Stimulated activated CD4-positive, alpha-beta T cell treated with anti-CD3 and anti-CD28 coated beads, Interleukin-12 subunit alpha, Interleukin-12 subunit beta, amount 100 ng/mL, for 48 hours (primary cell): ENCODE measurements around the gene CPA3.

Experiments used
- DNase-seq, 3 donors: peaks; one replicate each; pipeline ENCODE4 v3.0.0-alpha.2; 2020; ENCODE audit warnings: low read depth in 2 of 3, low spot score in 1 of 3

The CPA3 gene

DNA sequence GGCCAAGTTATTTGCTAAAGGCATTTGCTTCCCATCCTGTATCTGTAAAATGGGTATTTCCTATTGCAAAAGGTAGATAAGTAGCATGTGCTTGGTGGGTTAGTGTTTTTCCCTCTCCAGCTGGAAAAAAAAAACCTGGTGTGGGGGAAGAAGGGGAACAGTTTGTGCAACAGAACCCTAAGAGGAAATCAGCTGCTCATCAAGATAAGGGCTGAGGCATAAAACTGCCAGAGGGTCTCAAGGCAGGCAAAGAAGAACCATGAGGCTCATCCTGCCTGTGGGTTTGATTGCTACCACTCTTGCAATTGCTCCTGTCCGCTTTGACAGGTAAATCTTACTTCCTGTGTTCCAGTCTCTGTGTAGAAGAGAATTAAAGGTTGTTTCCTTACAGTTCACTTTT is at the start of gene CPA3:
Gene CPA3, plus strand, starts transcription at position 248 of the 400 bp plus-strand sequence. Its CDS starts 12 bp downstream, at position 260.
- no peak for DNase-seq

GRCh38 chr3:148815316-148816110 is 49.6 kb upstream of the CPA3 start:
- DNase-seq, result no peak

DNA sequence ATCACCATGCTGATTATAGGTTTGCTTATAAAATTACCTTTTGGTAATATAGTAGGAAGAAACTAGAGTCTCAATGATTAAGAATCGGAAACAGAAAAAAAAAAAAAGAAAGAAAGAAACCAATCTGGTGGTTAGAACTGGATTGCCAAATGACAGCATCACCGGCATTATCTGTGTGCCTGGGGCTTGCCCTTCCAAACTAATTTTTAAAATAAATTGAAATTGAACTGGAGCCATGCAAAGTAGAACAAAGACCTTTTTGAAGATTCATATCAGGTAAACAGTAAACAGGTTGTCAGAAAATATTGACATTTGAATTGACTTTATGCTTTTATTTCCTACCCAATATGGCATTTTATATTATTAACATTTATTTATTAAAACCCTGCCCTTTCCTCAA is 48.7 kb upstream of the CPA3 start:
- DNase-seq, result no peak

- no peak for DNase-seq
Observed at GRCh38 chr3:148816981-148817525, 48.0 kb upstream of the CPA3 start.

DNA sequence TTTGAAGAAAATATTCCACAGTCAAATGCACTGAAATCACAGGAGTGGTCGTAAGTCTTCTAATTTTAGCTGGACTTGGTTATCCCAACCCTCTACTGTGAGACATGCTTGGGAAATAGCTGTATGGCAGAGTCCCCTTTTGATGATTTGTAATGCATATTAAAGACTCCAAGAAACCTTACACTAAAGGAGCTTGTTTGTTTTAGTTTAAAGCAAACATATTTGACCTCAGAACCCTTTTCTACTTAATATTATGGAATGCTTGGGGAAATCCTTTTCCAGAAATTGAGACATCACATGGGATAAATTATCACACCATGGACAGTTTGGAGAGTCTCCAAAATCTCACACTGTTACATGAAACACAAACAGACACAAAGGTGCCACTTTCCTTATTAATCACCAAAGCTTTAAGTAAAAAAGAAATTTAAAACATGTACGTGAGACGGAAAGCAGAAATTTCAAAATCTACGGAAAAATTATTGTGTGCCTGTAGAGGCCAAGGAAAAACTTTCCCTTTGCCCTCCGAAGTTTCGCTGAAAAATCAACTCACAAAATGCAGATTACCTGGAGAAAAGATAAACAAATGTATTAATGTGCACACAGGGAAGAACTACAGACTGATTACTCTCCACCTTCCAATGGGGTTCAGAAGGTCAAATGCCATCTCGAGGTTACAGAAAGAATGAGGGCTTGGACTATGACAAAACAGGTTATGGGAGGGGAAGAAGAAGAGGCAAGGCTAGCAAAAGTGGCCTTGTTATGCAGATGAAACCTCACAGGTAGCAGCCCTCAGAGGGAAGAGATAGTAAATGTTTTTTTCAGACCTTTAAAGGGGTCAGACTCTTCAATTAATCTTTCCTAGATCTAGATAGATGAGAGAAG is 44.5 kb upstream of the CPA3 start:
- no peak for DNase-seq

GRCh38 chr3:148823026-148823425 is 42.1 kb upstream of the CPA3 start:
- no peak for DNase-seq

- no peak for DNase-seq
Observed at GRCh38 chr3:148825476-148825875, 39.6 kb upstream of the CPA3 start.

- no peak for DNase-seq
Observed at GRCh38 chr3:148827585-148827984, 37.5 kb upstream of the CPA3 start, which contains the start of gene CPB1. Gene CPB1, plus strand, starts transcription at chr3:148827811. Its CDS starts 13 bp downstream, at chr3:148827824.

DNA sequence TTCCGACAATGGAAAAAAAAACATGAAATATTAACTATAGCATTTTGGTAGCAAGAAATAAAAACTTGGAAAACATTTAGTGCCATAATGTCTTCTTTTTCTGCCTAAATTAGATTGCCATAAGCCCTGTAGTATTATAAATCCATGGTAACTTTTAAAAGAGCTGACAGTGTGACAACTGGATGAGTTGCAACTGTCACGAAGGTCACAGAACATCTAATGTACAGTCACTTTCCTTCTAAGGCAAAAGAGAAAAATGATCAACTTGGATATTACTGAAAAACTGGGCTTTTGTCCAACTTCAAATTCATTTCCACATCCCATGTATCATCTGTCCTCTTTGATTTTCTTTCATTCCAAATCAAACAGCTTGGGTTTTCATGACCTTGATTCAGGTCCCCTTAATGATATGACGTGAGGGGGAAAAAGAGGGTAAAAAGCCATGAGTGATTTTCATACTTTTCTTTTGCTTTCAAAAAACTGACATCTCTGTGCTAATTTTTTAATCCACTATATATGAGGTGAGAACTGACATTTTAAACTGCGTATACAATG is 36.9 kb upstream of the CPA3 start:
- no peak for DNase-seq

- DNase-seq, result no peak
Observed at GRCh38 chr3:148829926-148830325, 35.2 kb upstream of the CPA3 start.

GRCh38 chr3:148833223-148833622 is 31.9 kb upstream of the CPA3 start:
- no peak for DNase-seq

DNA sequence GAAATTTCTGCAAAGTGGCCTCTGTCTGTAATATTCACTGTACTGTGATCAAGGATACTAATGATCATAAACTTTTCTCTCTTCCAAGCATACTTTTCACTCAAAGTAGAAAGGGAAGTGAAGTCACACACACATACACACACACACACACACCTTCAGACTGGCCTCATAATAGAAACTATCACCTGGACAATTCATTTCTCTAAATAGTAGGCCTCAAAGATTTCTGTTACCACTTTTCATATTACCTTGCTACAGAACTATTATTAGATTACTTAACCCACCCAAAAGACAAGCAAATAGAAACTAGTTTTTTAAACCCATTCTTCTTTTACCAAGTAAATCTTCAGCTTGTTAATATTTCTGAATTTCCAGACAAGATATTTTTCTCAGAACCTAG is 25.3 kb upstream of the CPA3 start:
- DNase-seq, result no peak

- no peak for DNase-seq
Observed at GRCh38 chr3:148840451-148840850, 24.6 kb upstream of the CPA3 start.

DNA sequence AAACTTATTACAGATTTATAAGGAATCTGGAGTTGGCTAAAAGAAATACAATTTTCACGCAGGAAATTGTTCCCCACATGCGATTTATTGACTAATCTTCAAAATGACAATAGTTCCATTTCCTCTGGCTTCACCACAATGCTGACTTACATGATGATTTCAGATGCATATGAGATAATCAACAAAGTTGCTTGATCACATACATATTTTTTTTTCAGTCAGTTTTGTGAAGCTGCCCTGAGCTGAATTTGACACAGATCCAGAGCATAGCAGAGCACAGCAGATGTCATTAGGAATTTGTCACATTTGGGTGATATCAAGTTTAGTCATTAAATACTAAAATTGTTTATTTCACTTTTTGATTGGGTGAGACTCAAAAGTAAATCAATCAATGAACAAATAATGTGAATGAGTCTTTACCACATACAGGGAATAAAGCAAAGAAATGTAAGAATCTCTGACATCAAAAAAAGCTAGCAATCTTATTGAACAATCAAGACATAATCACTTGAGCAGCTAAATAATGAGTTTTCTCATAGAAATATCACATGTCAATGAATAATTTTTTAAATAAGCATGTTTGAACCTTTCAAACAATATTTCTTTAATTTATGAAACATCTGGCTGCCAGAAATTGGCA is 19.2 kb upstream of the CPA3 start:
- DNase-seq, result no peak

- DNase-seq, result no peak
Observed at GRCh38 chr3:148847351-148847750, 17.7 kb upstream of the CPA3 start.

DNA sequence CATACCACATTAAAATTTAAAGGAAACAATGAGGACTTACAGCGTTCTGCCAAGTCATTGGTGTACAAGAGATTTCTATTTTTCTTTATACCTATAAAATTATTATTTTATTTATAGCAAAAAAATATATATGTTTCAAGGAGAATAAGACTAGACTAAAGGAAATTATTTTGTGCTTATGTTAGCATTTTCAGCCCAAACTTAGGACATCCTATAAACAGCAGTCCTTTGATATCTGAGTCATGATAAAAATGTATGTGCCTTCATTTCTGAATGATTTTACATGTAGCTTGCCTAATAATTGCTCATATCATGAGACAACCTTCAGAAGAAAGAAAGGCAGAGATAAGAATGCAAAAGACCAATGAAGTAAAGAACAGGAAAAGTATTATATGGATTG is 16.7 kb upstream of the CPA3 start:
- no peak for DNase-seq

DNA sequence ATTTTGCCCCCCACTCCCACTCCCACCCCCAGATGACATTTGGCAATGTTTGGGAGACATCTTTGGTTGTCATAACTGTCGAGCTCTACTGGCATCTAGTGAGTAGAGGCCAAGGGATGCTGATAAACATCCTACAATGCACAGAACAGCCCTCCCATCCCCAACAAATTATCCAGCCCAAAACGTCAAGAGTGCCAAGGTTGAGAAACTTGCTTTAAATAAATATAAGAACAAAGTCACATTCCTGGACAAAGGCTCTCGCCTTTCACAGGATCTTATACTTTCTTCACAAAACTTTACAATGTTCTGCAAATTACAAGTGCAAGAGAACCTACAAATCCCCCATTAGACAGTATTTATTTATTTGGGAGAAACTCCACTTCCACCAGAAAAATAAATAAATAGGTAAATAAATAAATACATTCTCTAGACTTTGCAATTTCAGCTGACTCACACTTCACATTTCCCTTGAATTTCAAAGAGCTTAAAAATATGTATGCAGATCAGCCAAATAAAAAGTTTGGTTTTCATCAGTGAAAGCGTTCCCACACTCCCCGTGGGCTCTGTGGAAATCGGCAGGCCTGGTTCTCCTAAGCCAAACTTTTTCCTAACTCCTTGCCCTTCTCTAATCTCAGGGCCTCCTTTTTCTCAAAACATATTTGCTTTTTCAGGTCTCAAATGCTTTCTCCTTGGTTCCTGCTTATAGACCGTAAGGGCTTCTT is 12.7 kb upstream of the CPA3 start:
- DNase-seq, result no peak

GRCh38 chr3:148853076-148853475 is 12.0 kb upstream of the CPA3 start:
- DNase-seq, result no peak

- DNase-seq, result no peak
Observed at GRCh38 chr3:148854061-148854460, 11.0 kb upstream of the CPA3 start.

- DNase-seq, result no peak
Observed at GRCh38 chr3:148856384-148856783, 8.7 kb upstream of the CPA3 start.
